A375 (cell line): ENCODE measurements around the gene EGR2. TPM values are rescaled to one million over a fixed set of nuclear protein-coding genes. Genes with fewer than 3 reads are reported as not detected.

ENCODE experiments used
- total RNA-seq: library from RNA; depleted of rRNA; stranded (reverse); fragments of >200 nt; shearing (Covaris generic); gene quantifications from 2 replicates; pipeline ENCODE4 v1.2.3, GENCODE V29; 2014; rRNA removed

The EGR2 gene
- total RNA-seq, result 0.34 and 0.72 TPM in 2 replicates

DNA sequence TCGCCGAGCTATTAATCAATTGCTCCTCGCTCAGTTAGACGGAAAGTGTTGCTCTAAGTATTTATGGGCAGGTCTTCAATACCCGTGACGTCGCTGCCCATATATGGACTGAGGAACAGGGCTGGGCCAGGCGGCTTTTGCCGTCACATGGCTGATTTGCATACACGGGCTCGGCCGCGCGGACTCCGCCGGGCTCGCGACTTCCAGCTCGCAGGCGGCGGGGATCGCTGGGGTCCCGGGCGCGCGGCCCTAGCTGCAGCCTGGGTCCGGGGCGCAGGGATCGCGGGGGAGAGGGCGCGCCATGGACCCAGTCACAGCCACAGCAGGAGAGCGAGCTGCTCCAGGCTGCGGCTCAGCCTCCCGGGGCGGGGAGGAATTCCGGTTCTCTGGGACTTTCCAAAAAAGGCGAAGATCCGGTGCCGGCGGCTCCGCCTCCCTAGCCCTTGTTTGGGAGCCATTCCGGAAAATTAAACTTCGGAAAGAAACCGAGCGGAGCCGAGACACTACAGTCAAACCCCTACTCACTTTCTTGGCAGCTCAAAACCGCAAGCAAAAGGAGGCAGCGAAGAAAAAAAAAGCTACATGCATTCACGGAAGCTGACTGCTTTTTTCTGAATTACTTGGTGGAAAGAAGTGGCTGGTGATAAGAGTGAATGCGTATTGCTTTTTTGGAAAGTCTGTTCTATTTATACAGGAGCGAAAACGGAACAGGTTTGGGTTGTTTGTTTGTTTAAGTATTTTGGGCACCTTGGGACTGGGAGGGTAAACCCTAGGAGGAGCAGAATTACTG is at the start of gene EGR2:
Gene EGR2, minus strand, starts transcription at position 36 of the 790 bp plus-strand sequence. CDS start 337 bp downstream, outside the sequence.

GRCh38 chr10:62804356-62805230 is 11.6 kb downstream of the EGR2 start, which contains the start of gene ADO:
Gene ADO, plus strand, starts transcription at chr10:62804720. Its CDS starts 340 bp downstream, at chr10:62805060.

Other genes with a start within 250 kb of the EGR2 start
- gene ADO, start 11.6 kb downstream of the EGR2 start, total RNA-seq, result 21.8 and 23.6 TPM in 2 replicates